Measurements from ENCODE around the gene PRPF38A.

The PRPF38A gene

DNA sequence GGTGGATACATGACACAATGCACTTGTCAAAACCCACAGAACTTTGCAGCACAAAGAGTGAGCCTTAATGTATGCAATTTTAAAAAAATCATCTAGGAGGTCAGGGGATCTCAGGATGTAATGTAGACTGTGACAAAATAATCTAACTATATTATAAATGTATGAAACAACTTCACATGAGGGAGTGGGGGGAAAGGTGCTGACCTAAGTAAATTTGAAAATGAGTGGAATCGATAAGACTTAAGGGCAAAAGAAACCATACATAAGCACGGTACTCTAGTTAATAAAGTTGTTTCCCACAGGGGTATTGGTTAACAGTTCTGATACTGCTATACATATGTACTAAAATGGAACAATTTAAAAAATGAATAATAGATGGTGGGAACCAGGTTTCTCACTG is 64.7 kb downstream of the PRPF38A start:
- DNase-seq = no peak
